ENCODE results near the gene GALNT11. TPM values are rescaled to one million over a fixed set of nuclear protein-coding genes. Genes with fewer than 3 reads are reported as not detected.
"Not testable (repeated sequence)": the region's sequence is repeated elsewhere in the genome, so short reads cannot be mapped to it uniquely, and the experiment has no call there.

GALNT11 gene
- total RNA-seq, 2 donors from 2014 or later, result 45.9 to 54.4 TPM

GRCh38 chr7:152025937-152026890 lies 740 bp downstream of the GALNT11 start:
- peak in 1 of 4 donors; percentile 30 for DNase-seq
- intact Hi-C loops (cut with DNase I), result no loop called here
- Histone ChIP-seq H3K27ac (peak overlapping the region; percentile 50 to 96 (median 94)), H3K36me3 (replicated peaks in 1 of 2; ENCODE audit: insufficient read depth in 1 of 2, low read depth in 2 of 2) (no peaks in the 10 kb centered on the region), H3K4me3 (peak overlapping the region; percentile 7 to 34), H3K27me3 (no peaks in the 10 kb centered on the region), H3K9me3 (no peaks in the 10 kb centered on the region), H3K4me1 (peaks cover 19% of the 10 kb centered on the region)
- no peak for TF ChIP-seq POLR2A (IDR thresholded peaks at IDR 0.05)
- TF ChIP-seq CTCF (IDR thresholded peaks at IDR 0.05), result no peak
- ATAC-seq, result no peak
- 16 to 17% methylated on average over 18 to 27 of the region's 41 CpGs for WGBS, 2 donors

DNA sequence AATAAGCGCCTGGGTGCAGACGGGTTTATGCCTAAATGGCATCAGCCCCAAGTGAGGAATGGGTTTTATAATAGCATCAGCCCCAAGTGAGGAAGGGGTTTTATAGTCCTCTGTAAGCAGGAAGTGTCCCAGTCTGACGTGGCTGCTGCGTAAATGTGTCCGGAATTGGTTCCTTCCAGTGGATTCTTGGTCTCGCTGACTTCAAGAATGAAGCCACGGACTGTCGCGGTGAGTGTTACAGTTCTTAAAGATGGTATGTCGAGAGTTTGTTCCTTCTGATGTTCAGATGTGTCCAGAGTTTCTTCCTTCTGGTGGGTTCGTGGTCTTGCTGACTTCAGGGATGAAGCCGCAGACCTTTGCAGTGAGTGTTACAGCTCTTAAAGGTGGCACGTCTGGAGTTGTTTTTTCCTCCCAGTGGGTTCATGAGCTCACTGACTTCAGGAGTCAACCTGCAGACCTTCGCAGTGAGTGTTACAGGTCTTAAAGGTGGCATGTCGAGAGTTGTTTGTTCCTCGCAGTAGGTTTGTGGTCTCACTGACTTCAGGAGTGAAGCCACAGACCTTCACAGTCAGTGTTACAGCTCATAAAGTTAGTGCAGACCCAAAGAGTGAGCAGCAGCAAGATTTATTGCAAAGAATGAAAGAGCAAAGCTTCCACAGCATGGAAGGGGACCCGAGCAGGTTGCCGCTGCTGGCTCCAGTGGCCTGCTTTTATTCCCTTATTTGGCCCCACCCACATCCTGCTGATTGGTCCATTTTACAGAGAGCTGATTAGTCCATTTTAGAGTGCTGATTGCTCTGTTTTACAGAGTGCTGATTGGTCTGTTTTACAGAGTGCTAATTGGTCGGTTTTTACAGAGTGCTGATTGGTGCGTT lies 2.3 kb downstream of the GALNT11 start:
- intact Hi-C loops (cut with DNase I); H3K4me3 ChIP-seq; DNase-seq; H3K27ac ChIP-seq; H3K36me3 ChIP-seq (replicated peaks in 1 of 2; ENCODE audit: insufficient read depth in 1 of 2, low read depth in 2 of 2); H3K9me3 ChIP-seq; ATAC-seq; H3K27me3 ChIP-seq: not testable (repeated sequence)
- WGBS, 2 donors, result 91 to 93% methylated on average over 20 of the region's 20 CpGs
- peaks cover 19% of the 10 kb centered on the region for H3K4me1 ChIP-seq

DNA sequence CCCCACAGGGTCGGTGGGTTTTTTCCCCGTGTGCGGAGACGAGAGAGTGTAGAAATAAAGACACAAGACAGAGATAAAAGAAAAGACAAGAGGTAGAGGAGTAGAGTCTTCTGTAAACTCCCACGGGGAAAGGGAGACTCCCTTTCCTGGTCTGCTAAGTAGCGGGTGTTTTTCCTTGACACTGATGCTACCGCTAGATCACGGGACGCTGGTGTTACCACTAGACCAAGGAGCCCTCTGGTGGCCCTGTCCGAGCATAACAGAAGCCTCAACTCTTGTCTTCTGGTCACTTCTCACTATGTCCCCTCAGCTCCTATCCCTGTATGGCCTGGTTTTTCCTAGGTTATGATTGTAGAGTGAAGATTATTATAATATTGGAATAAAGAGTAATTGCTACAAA lies 4.6 kb downstream of the GALNT11 start:
- TF ChIP-seq CTCF (IDR thresholded peaks at IDR 0.05), result peak in 6 of 7 experiments; percentile 41 to 65 (median 55)
- intact Hi-C loops (cut with DNase I); H3K27ac ChIP-seq; H3K27me3 ChIP-seq; ATAC-seq; H3K9me3 ChIP-seq; H3K36me3 ChIP-seq (replicated peaks in 1 of 2; ENCODE audit: insufficient read depth in 1 of 2, low read depth in 2 of 2); H3K4me3 ChIP-seq: not testable (repeated sequence)
- peak; percentile 75 to 83 (median 76) for DNase-seq
- WGBS, 2 donors, result 54 to 55% methylated on average over 10 of the region's 10 CpGs
- peaks cover 19% of the 10 kb centered on the region for H3K4me1 ChIP-seq

- H3K27ac ChIP-seq; intact Hi-C loops (cut with DNase I); H3K36me3 ChIP-seq (replicated peaks in 1 of 2; ENCODE audit: insufficient read depth in 1 of 2, low read depth in 2 of 2); H3K4me3 ChIP-seq; DNase-seq; H3K9me3 ChIP-seq; H3K27me3 ChIP-seq; ATAC-seq: not testable (repeated sequence)
- WGBS, 2 donors, result 68 to 71% methylated on average over 1 of the region's 1 CpG
- H3K4me1 ChIP-seq, result peaks cover 19% of the 10 kb centered on the region
Observed at GRCh38 chr7:152030639-152031038, 5.2 kb downstream of the GALNT11 start.

DNA sequence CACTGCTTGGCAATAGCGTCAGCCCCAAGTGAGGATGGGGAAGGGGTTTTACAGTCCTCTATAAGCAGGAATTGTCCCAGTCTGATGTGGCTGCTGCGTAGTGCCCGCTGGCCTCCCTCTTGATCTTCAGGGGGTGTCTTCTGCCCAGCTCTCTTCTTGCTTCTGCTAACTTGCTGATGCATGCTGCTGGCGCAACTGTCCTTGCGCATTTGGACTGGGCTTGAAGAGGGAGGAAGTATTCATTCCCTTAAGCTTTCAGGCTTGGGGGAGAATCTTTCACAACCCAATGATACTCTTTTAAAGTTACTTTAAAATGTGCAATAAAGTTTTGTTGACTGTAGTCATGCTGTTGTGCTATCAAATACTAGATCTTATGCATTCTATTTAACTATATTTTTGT lies 10.3 kb downstream of the GALNT11 start:
- no peaks in the 10 kb centered on the region for H3K36me3 ChIP-seq (replicated peaks in 1 of 2; ENCODE audit: insufficient read depth in 1 of 2, low read depth in 2 of 2)
- ATAC-seq (no peak), DNase-seq (no peak)
- H3K9me3 ChIP-seq, result peaks cover 0 to 3% (median 0%) of the 10 kb centered on the region in 3 donors
- H3K27me3 ChIP-seq, result no peaks in the 10 kb centered on the region
- intact Hi-C loops (cut with DNase I), result no loop called here
- no peak overlapping the region for H3K27ac ChIP-seq
- no peak overlapping the region for H3K4me3 ChIP-seq
- WGBS, 2 donors, result 95 to 96% methylated on average over 4 to 5 of the region's 5 CpGs
- H3K4me1 ChIP-seq, result no peaks in the 10 kb centered on the region
- no peak for TF ChIP-seq CTCF (IDR thresholded peaks at IDR 0.05)
- no peak for TF ChIP-seq POLR2A (IDR thresholded peaks at IDR 0.05)

- H3K4me3 ChIP-seq; H3K36me3 ChIP-seq (replicated peaks in 1 of 2; ENCODE audit: insufficient read depth in 1 of 2, low read depth in 2 of 2); ATAC-seq; intact Hi-C loops (cut with DNase I); H3K27ac ChIP-seq; H3K9me3 ChIP-seq; DNase-seq; H3K4me1 ChIP-seq; H3K27me3 ChIP-seq: not testable (repeated sequence)
- WGBS, 2 donors, result 91 to 93% methylated on average over 5 of the region's 5 CpGs
Observed at GRCh38 chr7:152038410-152038809, 12.9 kb downstream of the GALNT11 start.

DNA sequence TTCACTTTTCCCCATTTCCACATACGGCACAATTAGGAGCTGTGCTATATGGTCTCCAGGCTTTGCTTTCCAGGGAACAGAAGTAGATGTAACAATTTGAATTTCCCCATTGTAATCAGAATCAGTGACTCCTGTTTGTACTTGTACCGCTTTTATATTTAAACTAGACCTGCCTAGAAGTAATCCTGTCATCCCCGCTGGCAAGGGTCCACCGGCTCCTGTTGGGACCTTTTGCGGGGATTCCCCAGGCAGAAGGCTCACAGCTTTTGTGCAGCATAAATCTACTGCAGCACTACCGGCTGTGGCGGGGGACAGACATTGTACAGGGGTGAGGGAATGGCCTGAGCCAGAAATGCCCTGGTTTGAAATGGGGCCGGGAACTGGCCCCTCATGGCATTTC lies 17.6 kb downstream of the GALNT11 start:
- H3K4me1 ChIP-seq; intact Hi-C loops (cut with DNase I); H3K27ac ChIP-seq; H3K4me3 ChIP-seq; H3K27me3 ChIP-seq; ATAC-seq; H3K9me3 ChIP-seq; H3K36me3 ChIP-seq (replicated peaks in 1 of 2; ENCODE audit: insufficient read depth in 1 of 2, low read depth in 2 of 2): not testable (repeated sequence)
- 61 to 67% methylated on average over 8 of the region's 8 CpGs for WGBS, 2 donors
- peak; percentile 46 to 78 (median 66) for DNase-seq

- WGBS, 2 donors, result 87 to 95% methylated on average over 3 of the region's 3 CpGs
- ATAC-seq; DNase-seq; H3K27me3 ChIP-seq; H3K36me3 ChIP-seq (replicated peaks in 1 of 2; ENCODE audit: insufficient read depth in 1 of 2, low read depth in 2 of 2); intact Hi-C loops (cut with DNase I); H3K4me1 ChIP-seq; H3K9me3 ChIP-seq; H3K27ac ChIP-seq; H3K4me3 ChIP-seq: not testable (repeated sequence)
Observed at GRCh38 chr7:152044909-152045308, 19.4 kb downstream of the GALNT11 start.
